ENCODE results near the gene PLXDC2.

PLXDC2 gene

DNA sequence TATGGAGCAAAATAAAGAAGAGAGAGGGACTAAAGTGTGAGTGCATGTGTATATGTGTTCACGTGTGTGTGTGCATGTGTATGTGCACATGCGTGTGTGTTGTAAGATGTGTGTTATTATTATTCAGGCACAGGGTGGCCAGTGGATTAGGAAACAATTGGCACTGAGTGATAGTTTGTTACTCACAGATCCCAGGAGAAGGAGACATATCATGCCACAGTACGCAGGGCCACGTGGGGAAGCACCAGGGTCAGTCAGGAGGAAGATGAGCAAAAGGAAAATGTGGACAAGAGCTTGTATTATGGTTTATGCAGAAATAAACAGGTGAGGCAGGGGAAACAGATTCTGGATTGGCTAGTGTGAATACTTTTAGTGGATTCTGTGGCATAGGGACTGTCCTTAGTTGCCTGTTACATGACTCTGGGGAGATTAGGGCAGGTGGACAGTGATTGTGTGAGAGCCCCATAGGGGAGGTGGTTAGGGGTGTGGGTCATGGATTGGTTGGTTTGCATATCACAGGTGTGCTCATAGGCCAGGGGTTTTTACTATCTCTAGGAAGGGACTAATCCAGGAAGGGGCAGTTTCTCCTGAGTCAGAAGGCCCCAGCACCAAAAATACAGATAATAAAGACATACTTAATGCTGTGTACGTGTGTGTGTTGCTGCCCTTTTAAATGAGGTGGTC, 90.0 kb downstream of the PLXDC2 start:
- in situ Hi-C loops (cut with HindIII; ENCODE audit: low sequenced_read_pairs) = no loop called here

DNA sequence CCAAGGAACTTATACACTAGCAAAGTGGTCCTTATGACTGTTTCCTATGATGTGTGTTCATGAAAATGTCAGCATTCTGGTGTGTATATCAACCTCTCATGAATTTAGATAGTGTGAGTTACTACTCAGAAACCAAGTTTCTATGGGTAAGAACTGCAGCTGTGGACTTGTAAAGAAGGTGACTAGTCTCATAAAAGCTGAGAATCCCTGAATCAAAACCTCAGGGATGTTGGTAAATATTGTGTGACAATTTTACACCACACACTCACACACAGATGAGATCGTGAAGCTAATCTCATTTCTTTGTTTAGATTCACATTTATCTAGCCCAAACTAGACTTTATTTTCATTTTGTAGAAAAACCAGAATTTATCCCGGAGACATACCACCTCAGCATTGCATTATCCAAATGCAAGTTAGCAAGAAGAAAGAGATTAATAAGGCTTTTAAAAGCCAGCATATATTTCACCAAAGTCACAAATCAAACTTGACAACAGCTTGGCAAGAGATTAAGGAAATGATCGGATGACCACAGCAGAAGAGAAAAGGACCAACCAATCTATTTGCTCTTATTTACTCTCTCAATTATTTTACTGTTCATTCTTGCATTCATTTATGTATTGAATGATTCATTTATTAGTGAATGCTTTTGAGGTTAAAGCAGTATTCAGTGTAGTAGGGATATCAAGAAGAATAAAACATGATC, 92.9 kb downstream of the PLXDC2 start:
- in situ Hi-C loops (cut with HindIII; ENCODE audit: low sequenced_read_pairs) = no loop called here

DNA sequence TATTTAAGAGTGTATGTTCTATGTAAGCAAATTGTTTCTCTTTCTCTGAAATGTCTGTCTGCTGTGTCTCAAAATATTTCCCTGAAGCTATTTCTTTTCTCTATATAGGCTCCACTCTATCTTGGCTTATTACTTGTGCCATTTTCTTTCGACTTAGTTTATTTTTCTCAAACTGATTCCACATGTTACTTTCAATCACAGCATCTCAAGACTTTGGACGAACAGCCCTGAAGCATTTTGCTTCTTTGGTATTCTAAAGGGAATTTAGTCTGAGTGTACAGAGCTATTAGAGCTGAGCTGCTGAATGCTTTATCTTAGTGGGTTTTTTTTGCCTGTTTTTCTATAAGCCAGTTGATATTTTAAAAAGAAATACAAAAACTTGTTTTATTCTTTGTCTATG, 95.7 kb downstream of the PLXDC2 start:
- in situ Hi-C loops (cut with HindIII; ENCODE audit: low sequenced_read_pairs) = no loop called here

DNA sequence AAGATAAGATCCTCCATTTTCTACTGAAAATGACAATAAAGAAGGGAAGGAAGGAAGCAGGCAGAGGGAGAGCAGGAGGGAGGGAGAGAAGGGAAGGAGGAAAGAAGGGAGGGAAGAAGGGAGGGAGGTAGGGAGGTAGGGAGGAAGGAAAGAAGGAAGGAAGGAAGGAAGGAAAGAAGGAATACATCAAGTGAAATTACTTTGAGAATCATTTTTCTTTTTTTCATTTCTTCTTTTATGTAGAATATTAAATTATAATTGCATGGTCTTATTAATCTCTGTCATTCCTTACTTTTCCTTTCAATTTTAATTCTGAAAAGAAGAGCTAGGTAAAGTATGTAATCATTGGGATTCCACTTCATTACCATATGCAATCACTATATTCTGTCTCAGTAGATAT, 97.8 kb downstream of the PLXDC2 start:
- in situ Hi-C loops (cut with HindIII; ENCODE audit: low sequenced_read_pairs) = no loop called here

DNA sequence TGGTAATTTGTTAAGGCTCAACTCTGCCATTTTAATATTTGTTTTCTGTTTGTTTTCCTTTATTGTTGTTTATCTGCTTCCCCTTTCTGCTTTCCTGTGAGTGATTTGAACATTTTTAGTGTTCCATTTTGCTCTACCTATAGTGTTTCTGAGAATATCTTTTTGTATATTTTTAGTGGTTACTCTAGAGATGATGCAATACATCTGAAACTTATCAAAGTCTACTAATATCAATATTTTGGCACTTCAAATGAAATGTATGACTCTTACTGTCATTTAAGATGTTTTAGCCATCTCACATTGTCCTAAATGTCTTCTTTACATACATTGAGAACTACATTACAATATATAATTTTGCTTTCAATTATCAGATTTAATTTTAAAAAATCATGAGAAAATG, 98.9 kb downstream of the PLXDC2 start:
- in situ Hi-C loops (cut with HindIII; ENCODE audit: low sequenced_read_pairs) = no loop called here

DNA sequence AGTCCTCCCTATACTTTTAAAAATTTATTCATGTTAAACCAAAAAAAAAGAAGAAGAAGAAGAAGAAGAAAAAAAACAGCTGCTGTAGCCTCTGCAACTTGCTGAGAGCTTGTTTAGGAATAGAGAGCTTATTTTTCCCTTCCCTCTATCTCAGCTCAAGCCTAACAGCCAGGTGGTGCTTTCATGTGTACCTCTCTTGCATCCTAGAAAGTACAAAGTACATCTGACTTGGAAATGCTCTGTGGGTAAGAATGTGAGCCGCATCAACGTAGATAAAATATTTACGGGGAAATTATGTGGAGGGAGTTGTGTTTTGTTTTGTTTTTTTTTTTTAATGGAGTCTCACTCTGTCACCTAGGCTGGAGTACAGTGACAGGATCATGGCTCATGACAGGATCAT, 99.6 kb downstream of the PLXDC2 start:
- in situ Hi-C loops (cut with HindIII; ENCODE audit: low sequenced_read_pairs) = no loop called here

DNA sequence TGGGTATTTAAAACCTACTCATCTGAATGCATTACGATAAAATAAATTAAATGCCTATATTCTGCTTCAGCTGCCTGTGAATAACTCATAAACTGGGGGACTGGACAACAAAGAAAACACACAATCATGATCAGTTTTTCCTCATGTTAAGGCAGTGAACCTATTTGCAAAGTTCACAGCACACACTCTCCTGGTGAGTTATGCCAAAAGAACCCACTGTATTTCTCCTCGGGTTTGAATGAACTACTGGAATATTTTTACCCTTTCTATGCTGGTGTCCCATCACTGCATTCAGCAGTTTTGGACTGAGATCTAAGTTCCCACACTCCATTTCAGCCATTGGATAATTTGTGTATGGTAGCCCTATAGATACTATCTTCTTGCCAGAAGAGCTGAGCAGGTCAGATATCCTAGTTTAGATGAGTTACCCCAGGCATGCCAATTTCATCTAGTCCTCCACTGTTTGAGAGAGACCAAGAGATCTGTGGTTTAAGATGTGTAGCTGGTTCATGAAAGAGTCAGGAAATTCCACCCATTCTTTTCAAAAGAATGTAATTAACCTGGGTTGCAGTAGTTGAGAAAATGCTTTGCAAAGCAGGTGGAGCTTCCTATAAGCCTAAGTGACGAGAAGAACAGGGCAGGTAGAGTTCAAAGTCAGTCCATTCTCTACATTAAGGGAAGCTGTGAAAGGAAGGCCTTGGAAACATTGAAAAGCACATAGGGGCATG, 101.7 kb downstream of the PLXDC2 start:
- in situ Hi-C loops (cut with HindIII; ENCODE audit: low sequenced_read_pairs) = no loop called here

DNA sequence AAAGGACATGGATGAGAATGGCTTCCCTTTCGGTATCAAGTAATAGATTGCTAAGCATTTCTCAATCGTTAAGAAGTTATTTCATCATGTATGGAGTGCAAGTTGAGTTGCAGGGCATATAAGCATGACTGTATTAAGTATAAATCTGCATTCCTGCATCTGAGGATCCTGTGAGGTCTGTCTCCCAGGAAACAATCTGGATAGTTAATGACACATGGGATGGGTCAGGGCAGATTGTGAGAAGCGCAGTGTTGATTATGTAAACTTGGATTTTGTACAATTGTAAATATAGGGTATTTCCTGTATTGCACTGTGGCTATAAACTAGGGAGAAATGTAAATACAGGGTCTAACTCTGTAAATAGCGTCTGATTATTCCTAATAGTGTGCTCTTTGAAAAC, 102.6 kb downstream of the PLXDC2 start:
- in situ Hi-C loops (cut with HindIII; ENCODE audit: low sequenced_read_pairs) = no loop called here

DNA sequence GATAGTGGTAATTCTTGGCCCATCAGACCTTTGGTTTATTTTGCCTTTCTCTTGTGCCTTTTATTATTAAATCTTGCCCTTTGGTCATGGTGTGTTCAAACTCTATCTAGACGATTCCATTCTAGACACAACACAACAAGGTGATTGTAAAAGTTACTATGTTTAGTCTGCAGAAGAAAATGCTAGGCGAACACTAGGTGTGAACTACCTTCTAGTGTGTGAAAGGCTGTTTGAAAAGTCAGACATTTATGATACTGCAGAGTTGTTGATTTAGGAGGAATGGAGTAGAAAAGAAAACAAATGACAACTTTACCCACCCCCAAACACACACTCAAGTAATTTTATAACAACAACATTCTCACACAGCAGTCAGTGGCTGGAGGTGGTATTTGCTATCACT, 103.4 kb downstream of the PLXDC2 start:
- in situ Hi-C loops (cut with HindIII; ENCODE audit: low sequenced_read_pairs) = no loop called here

DNA sequence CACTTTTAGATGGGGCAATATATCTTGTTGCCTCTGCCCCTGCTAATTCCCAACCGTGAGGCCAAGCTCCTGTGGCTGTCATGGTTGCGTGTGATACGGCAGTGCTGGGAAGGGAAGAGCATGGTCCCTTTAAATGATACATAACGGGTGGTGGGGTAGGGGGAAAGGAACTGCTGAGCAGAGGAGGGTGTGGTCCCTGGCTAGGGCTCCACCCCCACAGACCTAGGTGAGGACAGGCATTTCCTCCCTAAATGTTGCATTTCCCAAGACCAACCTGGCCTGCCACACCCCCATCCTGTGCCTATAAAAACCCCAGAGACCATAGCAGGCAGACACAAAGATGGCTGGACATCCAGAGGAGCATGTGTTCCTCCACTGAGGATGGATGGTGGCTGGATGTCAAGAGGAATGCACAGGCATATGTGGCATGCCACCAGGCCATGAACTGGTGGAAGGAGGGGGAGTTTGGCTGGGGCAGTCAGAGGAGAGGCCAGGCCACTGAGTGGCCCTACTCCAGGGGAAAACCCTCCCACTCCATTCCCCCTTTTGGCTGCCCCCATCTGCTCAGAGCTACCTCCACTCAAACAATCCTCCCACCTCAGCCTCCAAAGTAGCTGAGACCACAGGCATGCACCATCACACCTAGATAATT, 104.0 kb downstream of the PLXDC2 start:
- in situ Hi-C loops (cut with HindIII; ENCODE audit: low sequenced_read_pairs) = no loop called here

DNA sequence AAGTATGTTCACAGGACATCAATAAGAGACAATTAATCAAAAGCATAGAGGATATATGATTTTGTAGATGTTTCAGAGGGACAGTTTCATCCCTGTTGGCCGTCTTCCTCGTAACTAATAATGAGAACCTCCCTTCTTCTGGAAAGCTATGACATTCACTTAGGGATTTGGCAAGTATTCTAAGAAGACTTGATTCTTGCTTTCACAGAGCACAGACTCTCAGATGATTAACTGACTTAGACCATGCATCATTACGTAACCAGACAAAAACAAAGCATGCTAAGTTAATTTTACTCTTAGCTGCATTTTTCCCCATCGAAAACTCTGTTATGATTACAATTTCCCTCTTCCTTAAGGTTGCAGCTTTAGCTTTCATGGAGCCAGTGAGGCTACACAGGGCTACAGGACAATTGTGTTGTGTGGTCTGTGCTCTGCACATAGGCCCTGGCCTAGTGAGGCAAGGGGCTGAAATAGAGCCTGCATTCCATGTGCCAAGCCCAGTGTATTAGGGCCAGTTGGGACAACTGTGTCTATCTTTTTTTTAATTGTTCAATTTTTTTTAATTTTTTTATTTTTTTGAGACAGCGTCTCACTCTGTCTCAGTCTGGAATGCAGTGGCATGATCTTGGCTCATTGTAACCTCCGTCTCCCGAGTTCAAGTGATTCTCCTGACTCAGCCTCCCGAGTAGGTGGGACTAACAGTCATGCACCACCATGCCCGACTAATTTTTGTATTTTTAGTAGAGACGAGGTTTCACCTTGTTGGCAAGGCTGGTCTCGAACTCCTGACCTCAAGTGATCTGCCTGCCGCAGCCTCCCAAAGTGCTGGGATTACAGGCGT, 105.3 kb downstream of the PLXDC2 start:
- in situ Hi-C loops (cut with HindIII; ENCODE audit: low sequenced_read_pairs) = no loop called here

DNA sequence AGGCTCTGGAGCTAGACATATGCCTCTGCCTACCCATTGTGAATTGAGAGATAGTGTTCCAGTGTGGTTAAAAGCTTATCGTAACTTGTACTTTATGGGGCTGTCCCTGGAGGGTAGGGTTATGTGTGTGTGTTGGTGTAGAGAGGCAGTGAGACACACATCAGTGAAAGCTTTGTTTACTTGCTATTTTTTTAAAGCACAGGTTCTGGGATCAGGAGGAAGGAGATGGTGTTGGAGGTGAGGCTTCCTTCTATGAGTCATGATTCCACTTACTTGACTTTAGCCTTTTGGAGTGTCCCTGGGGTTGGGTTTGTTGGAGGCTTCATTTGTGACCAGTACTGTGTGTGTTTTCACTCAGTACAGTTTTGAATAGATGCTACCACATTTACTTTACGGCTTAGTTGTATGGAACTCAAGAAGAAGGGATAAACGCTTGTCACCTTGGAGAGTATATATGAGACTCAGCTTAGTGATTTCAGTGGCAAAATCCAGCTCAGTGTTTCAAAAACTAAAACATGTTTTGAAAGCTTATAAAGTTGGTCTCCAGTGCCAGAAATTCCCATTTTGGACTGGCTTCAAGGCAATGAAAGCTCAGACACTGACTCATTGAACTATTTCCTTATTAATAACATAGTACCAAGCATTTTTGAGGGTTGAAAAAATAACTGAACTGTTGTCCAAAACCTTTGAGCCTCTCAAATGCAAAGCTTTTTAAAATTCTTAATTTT, 106.2 kb downstream of the PLXDC2 start:
- in situ Hi-C loops (cut with HindIII; ENCODE audit: low sequenced_read_pairs) = no loop called here

DNA sequence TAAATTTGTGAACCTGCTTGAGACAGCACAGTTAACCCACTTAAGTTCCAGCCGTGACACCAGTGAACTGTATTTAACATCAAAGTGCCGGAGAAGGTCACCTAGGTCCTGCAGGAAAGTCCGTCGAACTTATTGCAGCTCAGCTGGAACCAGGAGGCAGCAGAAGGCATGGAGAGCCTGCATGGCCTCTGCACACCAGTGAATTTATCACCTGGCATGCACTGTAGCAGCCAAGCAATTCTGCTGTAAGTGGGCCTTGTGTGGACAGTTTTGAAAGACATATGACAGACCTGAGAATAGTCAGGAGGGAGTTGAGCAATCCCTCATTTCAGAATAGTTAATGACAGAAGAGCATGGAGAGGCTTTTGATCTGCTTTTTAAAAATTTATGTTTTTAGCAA, 108.8 kb downstream of the PLXDC2 start:
- in situ Hi-C loops (cut with HindIII; ENCODE audit: low sequenced_read_pairs) = no loop called here

DNA sequence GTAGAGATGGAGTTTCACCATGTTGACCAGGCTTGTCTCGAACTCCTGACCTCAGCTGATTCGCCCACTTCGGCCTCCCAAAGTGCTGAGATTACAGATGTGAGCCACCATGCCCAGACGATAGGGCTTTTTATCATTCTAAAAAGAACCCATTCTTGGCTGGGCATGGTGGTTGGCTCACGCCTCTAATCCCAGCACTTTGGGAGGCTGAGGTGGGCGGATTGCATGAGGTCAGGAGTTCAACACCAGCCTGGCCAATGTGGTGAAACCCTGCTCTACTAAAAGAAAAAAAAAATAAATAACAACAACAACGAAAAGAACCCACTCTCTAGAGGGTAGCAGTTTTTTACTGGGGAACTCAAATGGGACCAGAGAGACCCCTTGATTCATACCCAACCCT, 112.7 kb downstream of the PLXDC2 start:
- in situ Hi-C loops (cut with HindIII; ENCODE audit: low sequenced_read_pairs) = no loop called here

DNA sequence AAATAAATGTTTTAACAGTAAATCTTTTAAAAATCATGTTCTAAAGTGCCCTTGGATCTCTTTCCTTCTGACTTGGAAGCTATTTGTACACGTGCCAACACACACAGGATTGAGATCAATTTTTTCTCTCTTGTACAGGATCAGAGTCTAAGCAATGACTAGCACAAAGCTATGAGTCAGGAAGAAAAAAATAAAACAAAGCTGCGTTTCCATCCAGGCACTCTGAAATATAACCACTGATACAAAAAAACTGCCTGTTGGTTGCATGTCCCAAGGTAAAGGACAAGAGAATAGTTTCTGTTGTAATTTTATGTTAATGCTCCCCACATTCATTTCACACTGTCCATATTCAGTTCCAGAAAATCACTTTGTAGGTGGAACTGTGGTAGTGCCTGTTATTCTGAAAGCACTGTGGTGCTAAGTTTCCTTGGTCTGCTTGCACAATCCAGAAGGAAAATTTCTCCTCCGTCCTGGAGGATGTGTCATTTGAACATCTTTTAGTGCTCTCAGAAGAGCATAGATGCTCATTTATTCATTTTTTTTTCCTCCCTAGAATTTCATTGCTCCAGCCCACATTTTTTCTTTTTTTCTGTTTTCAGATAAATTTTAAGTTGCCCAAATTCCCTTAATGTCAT, 113.4 kb downstream of the PLXDC2 start:
- in situ Hi-C loops (cut with HindIII; ENCODE audit: low sequenced_read_pairs) = no loop called here

DNA sequence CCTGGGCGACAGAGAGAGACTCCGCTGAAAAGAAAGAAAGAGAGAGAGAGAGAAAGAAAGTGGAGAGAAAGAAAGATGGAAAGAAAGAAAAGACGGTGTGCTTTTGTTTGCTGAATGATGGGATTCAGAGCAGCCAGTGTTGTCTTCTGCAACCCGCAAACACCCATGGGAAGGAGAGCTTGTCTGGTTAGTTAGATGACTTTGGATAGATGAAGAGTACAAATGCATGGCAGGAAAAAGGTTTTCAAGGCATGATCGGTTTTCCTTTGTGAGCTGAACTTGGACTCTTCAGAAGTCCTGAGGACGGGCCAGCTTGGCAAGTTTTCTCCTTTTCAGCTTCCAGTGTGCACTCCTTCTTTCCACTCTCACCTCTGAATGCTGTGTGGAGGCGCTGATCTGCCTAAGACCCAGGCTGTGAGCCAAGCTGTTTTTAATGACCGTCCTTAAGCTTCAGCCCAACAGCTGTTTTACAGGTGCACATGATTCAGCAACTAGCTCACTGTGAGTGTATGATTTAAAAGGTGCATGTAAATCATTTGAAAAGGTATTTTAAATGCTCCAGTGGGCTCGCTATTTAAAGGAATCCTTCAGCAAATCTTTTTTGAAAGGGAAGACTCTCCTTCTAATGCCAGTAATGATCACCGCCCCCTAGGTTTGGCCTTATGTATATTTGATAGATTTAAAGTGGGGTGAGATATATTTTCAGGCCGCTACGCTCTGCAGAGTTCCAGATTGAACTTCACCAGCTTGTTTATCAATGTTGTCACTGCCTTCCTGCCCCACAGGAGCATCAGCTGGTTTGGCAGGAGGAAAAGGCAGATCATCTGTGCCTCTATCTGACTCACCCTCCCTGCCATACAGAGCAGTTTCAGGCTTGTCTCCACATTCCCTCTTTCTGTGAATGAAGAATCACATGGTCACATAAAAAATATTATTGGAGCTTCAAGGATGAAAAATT, 115.0 kb downstream of the PLXDC2 start:
- in situ Hi-C loops (cut with HindIII; ENCODE audit: low sequenced_read_pairs) = no loop called here

DNA sequence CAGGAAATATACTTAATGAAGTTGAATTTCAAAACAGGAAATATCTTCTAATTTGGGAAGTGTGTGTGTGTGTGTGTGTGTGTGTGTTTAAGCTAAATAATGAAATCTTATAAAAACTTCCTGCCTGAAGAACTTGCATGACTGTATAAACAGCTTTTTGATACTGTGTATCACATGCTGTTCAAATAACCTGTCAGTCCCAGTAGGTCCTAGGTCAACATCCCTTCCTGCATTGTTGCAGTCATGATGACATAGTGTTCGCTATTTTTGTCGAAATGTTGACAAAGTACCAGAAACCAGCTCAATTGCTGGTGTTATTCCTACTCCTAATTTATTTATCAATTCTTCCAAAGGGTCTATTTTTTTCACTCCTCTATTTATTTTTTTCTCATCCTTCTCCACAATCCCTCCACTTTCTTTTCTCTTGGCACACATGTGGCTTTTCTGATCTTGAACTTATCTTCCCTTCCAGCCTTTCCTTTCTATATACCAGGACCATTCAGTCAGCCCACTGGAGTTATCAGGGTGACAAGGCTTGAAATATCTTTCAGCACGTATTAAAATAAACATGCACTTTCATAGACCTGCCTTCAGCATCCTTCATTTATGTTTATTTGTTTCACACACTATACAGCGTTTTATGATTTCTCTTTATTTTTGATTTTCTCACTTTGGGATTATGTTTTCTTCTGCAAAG, 115.8 kb downstream of the PLXDC2 start:
- in situ Hi-C loops (cut with HindIII; ENCODE audit: low sequenced_read_pairs) = no loop called here

DNA sequence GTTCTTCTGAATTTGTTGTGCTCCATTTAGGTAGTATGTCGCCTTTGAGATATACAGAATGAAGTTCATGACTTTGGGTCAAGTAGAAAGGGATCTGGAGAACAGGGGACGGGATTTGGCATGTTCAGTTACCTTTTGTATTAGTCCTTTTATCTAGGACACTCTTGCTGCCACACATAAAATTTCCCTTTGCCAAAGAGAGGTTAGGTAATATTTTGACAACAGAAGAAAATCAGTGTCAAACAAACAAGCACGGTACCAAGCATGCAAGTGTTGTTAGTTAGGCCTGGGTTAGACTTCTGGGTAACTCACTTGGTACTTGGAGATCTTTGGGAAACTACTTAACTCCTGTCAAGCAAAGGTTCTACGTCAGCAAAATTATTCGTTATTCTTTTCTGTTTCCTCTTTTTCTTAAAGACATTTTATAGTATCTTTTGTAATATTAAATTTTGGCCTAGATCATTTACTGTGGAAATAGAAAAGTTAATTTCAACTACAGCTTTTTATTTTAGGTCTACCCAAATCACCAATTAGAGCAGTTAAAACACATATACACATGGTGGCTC, 116.7 kb downstream of the PLXDC2 start:
- in situ Hi-C loops (cut with HindIII; ENCODE audit: low sequenced_read_pairs) = no loop called here
